Measurements from ENCODE around the gene CDC14C.
"Not testable (repeated sequence)": the region's sequence is repeated elsewhere in the genome, so short reads cannot be mapped to it uniquely, and the experiment has no call there.

CDC14C gene

GRCh38 chr7:48924433-48924832 is at the start of gene CDC14C:
TSS of gene CDC14C (plus strand) at chr7:48924547. CDS start at chr7:48924673, 126 bp downstream.
- no peak for DNase-seq

- DNase-seq: no peak
Measured at GRCh38 chr7:48875045-48875916, 49.1 kb upstream of the CDC14C start.

GRCh38 chr7:48876087-48876486 is 48.3 kb upstream of the CDC14C start:
- no peak for DNase-seq

- DNase-seq: no peak
Measured at GRCh38 chr7:48880851-48881250, 43.5 kb upstream of the CDC14C start.

GRCh38 chr7:48887500-48887899 is 36.8 kb upstream of the CDC14C start:
- no peak for DNase-seq

GRCh38 chr7:48894574-48894973 is 29.8 kb upstream of the CDC14C start:
- no peak for DNase-seq

GRCh38 chr7:48899932-48900331 is 24.4 kb upstream of the CDC14C start:
- DNase-seq: no peak

- no peak for DNase-seq
Measured at GRCh38 chr7:48901966-48902365, 22.4 kb upstream of the CDC14C start.

GRCh38 chr7:48904975-48905374 is 19.4 kb upstream of the CDC14C start:
- no peak for DNase-seq

GRCh38 chr7:48905686-48906085 is 18.7 kb upstream of the CDC14C start:
- not testable (repeated sequence) for DNase-seq

- not testable (repeated sequence) for DNase-seq
Measured at GRCh38 chr7:48909887-48910286, 14.5 kb upstream of the CDC14C start.

GRCh38 chr7:48931481-48931880 is 7.1 kb downstream of the CDC14C start:
- no peak for DNase-seq

GRCh38 chr7:48932126-48932910 is 8.0 kb downstream of the CDC14C start:
- DNase-seq: no peak

- DNase-seq: no peak
Measured at GRCh38 chr7:48933549-48934085, 9.3 kb downstream of the CDC14C start.

- DNase-seq: no peak
Measured at GRCh38 chr7:48938539-48939295, 14.4 kb downstream of the CDC14C start.

GRCh38 chr7:48943279-48943990 is 19.1 kb downstream of the CDC14C start:
- DNase-seq: no peak

GRCh38 chr7:48955916-48956315 is 31.6 kb downstream of the CDC14C start:
- no peak for DNase-seq

- DNase-seq: no peak
Measured at GRCh38 chr7:48959676-48960075, 35.3 kb downstream of the CDC14C start.

GRCh38 chr7:48962821-48963505 is 38.6 kb downstream of the CDC14C start:
- DNase-seq: no peak

- no peak for DNase-seq
Measured at GRCh38 chr7:48964074-48964473, 39.7 kb downstream of the CDC14C start.

GRCh38 chr7:48971173-48971572 is 46.8 kb downstream of the CDC14C start:
- DNase-seq: no peak

- no peak for DNase-seq
Measured at GRCh38 chr7:48976253-48976652, 51.9 kb downstream of the CDC14C start.

Measured in activated T-cell treated with anti-CD3 and anti-CD28 coated beads, Interleukin-2, amount 50 U/mL, for 48 hours (primary cell).